Panc1 (cell line): ENCODE measurements around the gene CCR8. TPM values are rescaled to one million over a fixed set of nuclear protein-coding genes. Genes with fewer than 3 reads are reported as not detected.

Source experiments
- ATAC-seq: fragments of 200-7000 bp; cut with Tn5 transposase; 2 replicates; pipeline ENCODE4 v1.9.1; 2020; ENCODE audit warnings: mild to moderate bottlenecking, moderate library complexity
- BruUV-seq: library from RNA; stranded (reverse); fragments of 400-500 nt; replicated peaks from 2 replicates; lab custom pipeline; 2021; lab: Mats Ljungman, UMichigan
- CTCF ChIA-PET: fragments of 300-600 bp; sonication (Branson Sonifier 250); formaldehyde crosslinking; loops from one replicate; lab custom pipeline; 2022; ENCODE audit warnings: antibody characterized with exemption; lab: Charles Lee
- POLR2A ChIA-PET: fragments of 300-600 bp; sonication (Branson Sonifier 250); formaldehyde crosslinking; loops from one replicate; lab custom pipeline; 2022; ENCODE audit warnings: antibody characterized with exemption; lab: Charles Lee
- DNase-seq: peaks from one replicate; pipeline ENCODE4 v3.0.0-alpha.2; 2010; ENCODE audit warnings: low read depth, low spot score
- H3K27ac ChIP-seq: 2 replicates; pipeline ENCODE4 v1.5.1; 2011; ENCODE audit warnings: mild to moderate bottlenecking, low read length, inconsistent platforms
- H3K27me3 ChIP-seq: fragments of 200-500 bp; sonication (Bioruptor generic); 2 replicates; pipeline ENCODE4 v1.6.0; 2014; ENCODE audit warnings: low read length, inconsistent platforms; ENCODE audit not compliant: control insufficient read depth, insufficient read depth
- H3K36me3 ChIP-seq: fragments of 200-500 bp; sonication (Bioruptor generic); 2 replicates; pipeline ENCODE4 v1.5.1; 2014; ENCODE audit warnings: inconsistent platforms, mild to moderate bottlenecking, low read length, moderate library complexity; ENCODE audit not compliant: control insufficient read depth, insufficient read depth
- H3K4me1 ChIP-seq: 2 replicates; pipeline ENCODE4 v1.5.1; 2011; ENCODE audit warnings: inconsistent platforms, mild to moderate bottlenecking, low read length, moderate library complexity; ENCODE audit not compliant: control insufficient read depth, insufficient read depth
- H3K4me3 ChIP-seq, 2 experiments: 2 replicates each; pipeline ENCODE4 v1.5.1; 2011 to 2012; ENCODE audit warnings: low read depth in 2 of 2, low read length in 2 of 2, mild to moderate bottlenecking in 2 of 2, inconsistent platforms in 1 of 2, moderate library complexity in 1 of 2
- H3K9me3 ChIP-seq: fragments of 200-500 bp; sonication (Bioruptor generic); 2 replicates; pipeline ENCODE4 v1.5.1; 2014; ENCODE audit warnings: low read depth, mild to moderate bottlenecking, inconsistent platforms, low read length, moderate library complexity; ENCODE audit not compliant: control insufficient read depth, insufficient read depth
- POLR2AphosphoS5 ChIP-seq: IDR thresholded peaks from 2 replicates; pipeline ENCODE4 v1.6.1; 2012; ENCODE audit warnings: mild to moderate bottlenecking, low read depth, low read length, moderate library complexity
- REST ChIP-seq, 2 experiments: IDR thresholded peaks; 2 replicates each; pipeline ENCODE4 v1.6.1; 2011 to 2012; ENCODE audit warnings: low read depth in 2 of 2, control low read depth in 1 of 2, low read length in 1 of 2, mild to moderate bottlenecking in 1 of 2, moderate library complexity in 1 of 2; ENCODE audit not compliant: insufficient read depth in 1 of 2
- SIN3A ChIP-seq: IDR thresholded peaks from 2 replicates; pipeline ENCODE4 v1.6.1; 2012; ENCODE audit warnings: low read depth, mild to moderate bottlenecking, low read length, moderate library complexity, borderline replicate concordance; ENCODE audit not compliant: insufficient read depth
- TCF7L2 ChIP-seq: IDR thresholded peaks from 2 replicates; pipeline ENCODE4 v1.6.1; 2011; ENCODE audit warnings: mild to moderate bottlenecking, low read depth, low read length, inconsistent platforms
- in situ Hi-C: cut with HindIII; loops from 2 replicates; pipeline ENCODE4 v1.10.0; 2016; ENCODE audit warnings: low sequenced_read_pairs, low pct_unique_long_range_greater_than_20kb
- intact Hi-C: fragments of 100-400 bp; cut with micrococcal nuclease; formaldehyde crosslinking; loops from one replicate; pipeline ENCODE4 v1.10.0; 2022; ENCODE audit not compliant: unreplicated experiment
- total RNA-seq: library from RNA; stranded (reverse); gene quantifications from one replicate; pipeline ENCODE4 v1.2.1, GENCODE V29; 2021; ENCODE audit not compliant: unreplicated experiment
- TF ChIP-seq, protein P1 (sequence below): fragments of 450-650 bp; IDR thresholded peaks from 2 replicates; pipeline ENCODE4 v1.5.1; 2017; ENCODE audit warnings: mild to moderate bottlenecking

Gene CCR8
- total RNA-seq, 1 experiment from 2014 or later: not detected

DNA sequence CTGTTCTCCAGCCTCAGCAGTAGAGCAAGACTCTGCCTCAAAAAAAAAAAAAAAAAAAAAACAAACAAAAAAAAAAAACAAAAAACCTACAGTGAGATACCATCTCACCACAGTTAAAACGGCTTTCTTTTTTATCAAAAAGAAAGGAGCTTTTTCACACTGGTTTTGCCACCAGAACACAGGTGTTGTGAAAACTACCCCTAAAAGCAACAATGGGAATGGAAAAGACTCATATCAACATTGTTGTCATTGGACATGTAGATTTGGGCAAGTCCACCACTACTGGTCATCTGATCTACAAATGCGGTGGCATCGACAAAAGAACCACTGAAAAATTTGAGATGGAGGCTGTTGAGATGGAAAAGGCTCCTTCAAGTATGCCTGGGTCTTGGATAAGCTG is 28.8 kb downstream of the CCR8 start:
- no TSS peak for BruUV-seq
- Histone ChIP-seq H3K27ac (no peak overlapping the region), H3K36me3 (no peaks in the 10 kb centered on the region), H3K4me3 (no peak overlapping the region), H3K4me1 (no peaks in the 10 kb centered on the region), H3K9me3 (no peaks in the 10 kb centered on the region), H3K27me3 (no peaks in the 10 kb centered on the region)
- no peak for DNase-seq
- ChIA-PET CTCF (no interaction called here), POLR2A (no interaction called here)
- no peak for ATAC-seq
- in situ Hi-C loops: no loop called here
- intact Hi-C loops: no loop called here
- TF ChIP-seq SIN3A: no peak
- no peak for TF ChIP-seq REST (IDR thresholded peaks at IDR 0.05; ENCODE audit: insufficient read depth in 1 of 2, low read depth in 2 of 2, low read length in 1 of 2)
- no peak for TF ChIP-seq POLR2AphosphoS5
- TF ChIP-seq TCF7L2: no peak
- TF ChIP-seq, protein P1, sequence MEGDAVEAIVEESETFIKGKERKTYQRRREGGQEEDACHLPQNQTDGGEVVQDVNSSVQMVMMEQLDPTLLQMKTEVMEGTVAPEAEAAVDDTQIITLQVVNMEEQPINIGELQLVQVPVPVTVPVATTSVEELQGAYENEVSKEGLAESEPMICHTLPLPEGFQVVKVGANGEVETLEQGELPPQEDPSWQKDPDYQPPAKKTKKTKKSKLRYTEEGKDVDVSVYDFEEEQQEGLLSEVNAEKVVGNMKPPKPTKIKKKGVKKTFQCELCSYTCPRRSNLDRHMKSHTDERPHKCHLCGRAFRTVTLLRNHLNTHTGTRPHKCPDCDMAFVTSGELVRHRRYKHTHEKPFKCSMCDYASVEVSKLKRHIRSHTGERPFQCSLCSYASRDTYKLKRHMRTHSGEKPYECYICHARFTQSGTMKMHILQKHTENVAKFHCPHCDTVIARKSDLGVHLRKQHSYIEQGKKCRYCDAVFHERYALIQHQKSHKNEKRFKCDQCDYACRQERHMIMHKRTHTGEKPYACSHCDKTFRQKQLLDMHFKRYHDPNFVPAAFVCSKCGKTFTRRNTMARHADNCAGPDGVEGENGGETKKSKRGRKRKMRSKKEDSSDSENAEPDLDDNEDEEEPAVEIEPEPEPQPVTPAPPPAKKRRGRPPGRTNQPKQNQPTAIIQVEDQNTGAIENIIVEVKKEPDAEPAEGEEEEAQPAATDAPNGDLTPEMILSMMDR: no peak

GRCh38 chr3:39361252-39361927 is 31.9 kb downstream of the CCR8 start:
- DNase-seq (no peak), ATAC-seq (no peak)
- intact Hi-C loops: no loop called here
- H3K9me3 ChIP-seq: no peaks in the 10 kb centered on the region
- CTCF ChIA-PET: no interaction called here
- H3K36me3 ChIP-seq: no peaks in the 10 kb centered on the region
- in situ Hi-C loops: no loop called here
- no peaks in the 10 kb centered on the region for H3K4me1 ChIP-seq
- no peak overlapping the region for H3K27ac ChIP-seq
- no TSS peak for BruUV-seq
- POLR2A ChIA-PET: no interaction called here
- TF ChIP-seq POLR2AphosphoS5: no peak
- no peak for TF ChIP-seq TCF7L2
- no peak for TF ChIP-seq REST (IDR thresholded peaks at IDR 0.05; ENCODE audit: insufficient read depth in 1 of 2, low read depth in 2 of 2, low read length in 1 of 2)
- TF ChIP-seq SIN3A: no peak
- TF ChIP-seq, protein P1: no peak
- H3K4me3 ChIP-seq: no peak overlapping the region
- no peaks in the 10 kb centered on the region for H3K27me3 ChIP-seq
